Type B pancreatic cell (in vitro differentiated cells): ENCODE data around the gene CDC45. TPM values are rescaled to one million over a fixed set of nuclear protein-coding genes. Genes with fewer than 3 reads are reported as not detected.

ENCODE experiments used
- DNase-seq: peaks from one replicate; pipeline ENCODE4 v3.0.0; 2021; ENCODE audit warnings: mixed read lengths; ENCODE audit not compliant: unreplicated experiment; ENCODE audit errors: extremely low spot score
- H3K27ac Mint-ChIP-seq: 2 replicates; pipeline ENCODE4 v1.8.0; 2021; ENCODE audit warnings: mild to moderate bottlenecking, mixed read lengths
- H3K27me3 Mint-ChIP-seq: 2 replicates; pipeline ENCODE4 v1.8.0; 2021; ENCODE audit warnings: mixed read lengths
- H3K36me3 Mint-ChIP-seq: 2 replicates; pipeline ENCODE4 v1.8.0; 2021; ENCODE audit warnings: mixed read lengths
- H3K4me1 Mint-ChIP-seq: one replicate; pipeline ENCODE4 v1.8.0; 2021; ENCODE audit warnings: mixed read lengths; ENCODE audit not compliant: unreplicated experiment
- H3K4me3 Mint-ChIP-seq: 2 replicates; pipeline ENCODE4 v1.8.0; 2021; ENCODE audit warnings: mild to moderate bottlenecking, mixed read lengths
- H3K9me3 Mint-ChIP-seq: 2 replicates; pipeline ENCODE4 v1.8.0; 2021; ENCODE audit warnings: mixed read lengths
- CTCF ChIP-seq: fragments of 200-600 bp; sonication (generic); conservative IDR thresholded peaks from 2 replicates; pipeline ENCODE4 v1.5.0; 2021; ENCODE audit warnings: antibody characterized with exemption, mild to moderate bottlenecking
- total RNA-seq: library from RNA; stranded (reverse); gene quantifications from 2 replicates; pipeline ENCODE4 v1.2.1, GENCODE V29; 2021; ENCODE audit warnings: low replicate concordance

The CDC45 gene
- total RNA-seq, 1 donor from 2014 or later: 19.0 TPM

GRCh38 chr22:19451570-19451969 lies 28.1 kb upstream of the CDC45 start:
- peaks cover 10% of the 10 kb centered on the region for H3K4me1 Mint-ChIP-seq
- no peak for DNase-seq
- peaks cover 25% of the 10 kb centered on the region for H3K36me3 Mint-ChIP-seq
- no peaks in the 10 kb centered on the region for H3K27me3 Mint-ChIP-seq
- no peak overlapping the region for H3K4me3 Mint-ChIP-seq
- no peak overlapping the region for H3K27ac Mint-ChIP-seq
- H3K9me3 Mint-ChIP-seq: no peaks in the 10 kb centered on the region
- no peak for TF ChIP-seq CTCF

- Mint-ChIP-seq H3K4me1 (no peaks in the 10 kb centered on the region), H3K9me3 (no peaks in the 10 kb centered on the region), H3K4me3 (no peak overlapping the region), H3K27me3 (no peaks in the 10 kb centered on the region), H3K27ac (no peak overlapping the region), H3K36me3 (peaks cover 22% of the 10 kb centered on the region)
- no peak for TF ChIP-seq CTCF
- no peak for DNase-seq
These were observed 26.0 kb upstream of the CDC45 start for GRCh38 chr22:19453718-19454117.

- DNase-seq: no peak
- Mint-ChIP-seq H3K9me3 (no peaks in the 10 kb centered on the region), H3K4me3 (no peak overlapping the region), H3K27me3 (no peaks in the 10 kb centered on the region), H3K4me1 (no peaks in the 10 kb centered on the region), H3K36me3 (peaks cover 22% of the 10 kb centered on the region), H3K27ac (no peak overlapping the region)
- TF ChIP-seq CTCF: no peak
These were observed 25.6 kb upstream of the CDC45 start for GRCh38 chr22:19454156-19454555.

- Mint-ChIP-seq H3K9me3 (no peaks in the 10 kb centered on the region), H3K36me3 (peaks cover 23% of the 10 kb centered on the region), H3K27me3 (no peaks in the 10 kb centered on the region), H3K27ac (no peak overlapping the region), H3K4me3 (no peak overlapping the region), H3K4me1 (no peaks in the 10 kb centered on the region)
- no peak for DNase-seq
- TF ChIP-seq CTCF: no peak
These were observed 24.7 kb upstream of the CDC45 start for GRCh38 chr22:19455033-19455432.

- Mint-ChIP-seq H3K4me3 (no peak overlapping the region), H3K9me3 (no peaks in the 10 kb centered on the region), H3K4me1 (no peaks in the 10 kb centered on the region), H3K27ac (no peak overlapping the region), H3K27me3 (no peaks in the 10 kb centered on the region), H3K36me3 (peaks cover 25% of the 10 kb centered on the region)
- TF ChIP-seq CTCF: no peak
- DNase-seq: no peak
These were observed 23.9 kb upstream of the CDC45 start for GRCh38 chr22:19455585-19456370.
